Subcutaneous adipose tissue (tissue), 4 donors: ENCODE results near the gene MTMR10. TPM values are rescaled to one million over a fixed set of nuclear protein-coding genes. Genes with fewer than 3 reads are reported as not detected.

Experiments
- total RNA-seq, 4 donors: library from RNA; depleted of rRNA; stranded (reverse); fragments of >200 nt; gene quantifications; one replicate each; pipeline ENCODE4 v1.1.0, GENCODE V29; 2016
- TF ChIP-seq, protein P1 (sequence below): fragments of 450-650 bp; IDR thresholded peaks from one replicate; pipeline ENCODE4 v1.5.1; 2016; ENCODE audit warnings: low read depth, mild to moderate bottlenecking, control low read depth, antibody characterized with exemption, moderate library complexity

MTMR10 gene
- total RNA-seq, 4 donors from 2014 or later: 45.4 to 71.6 (median 54.6) TPM

DNA sequence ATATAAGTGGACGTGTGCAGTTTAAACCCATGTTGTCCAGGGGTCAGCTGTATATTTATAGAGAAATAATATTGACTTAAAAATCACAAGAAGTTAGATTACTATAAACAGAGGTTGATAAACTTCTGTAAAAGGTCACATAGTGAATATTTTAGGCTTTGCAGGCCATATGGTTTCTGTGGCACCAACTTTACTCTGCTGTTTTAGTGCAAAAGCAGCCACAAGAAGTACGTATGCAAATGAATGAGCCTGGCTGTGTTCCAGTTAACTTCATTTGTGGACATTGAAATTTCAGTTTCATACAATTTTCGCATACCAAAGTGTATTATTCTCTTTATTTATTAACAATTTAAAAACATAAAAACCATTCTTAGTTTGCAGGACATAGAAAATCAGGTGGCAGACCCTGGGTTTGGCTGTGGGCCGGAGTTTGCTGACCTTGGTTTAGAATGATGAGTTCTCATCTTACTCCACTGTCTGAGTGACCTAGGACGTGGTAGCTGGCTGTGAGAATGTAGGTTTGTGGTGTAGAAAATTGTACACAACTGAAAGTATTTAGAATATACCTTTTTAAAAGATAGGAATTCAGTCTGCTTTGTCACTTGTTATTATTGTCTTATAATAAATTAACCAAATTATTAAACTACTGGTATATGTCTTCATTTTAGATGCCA, 71.4 kb downstream of the MTMR10 start:
- TF ChIP-seq, protein P1, sequence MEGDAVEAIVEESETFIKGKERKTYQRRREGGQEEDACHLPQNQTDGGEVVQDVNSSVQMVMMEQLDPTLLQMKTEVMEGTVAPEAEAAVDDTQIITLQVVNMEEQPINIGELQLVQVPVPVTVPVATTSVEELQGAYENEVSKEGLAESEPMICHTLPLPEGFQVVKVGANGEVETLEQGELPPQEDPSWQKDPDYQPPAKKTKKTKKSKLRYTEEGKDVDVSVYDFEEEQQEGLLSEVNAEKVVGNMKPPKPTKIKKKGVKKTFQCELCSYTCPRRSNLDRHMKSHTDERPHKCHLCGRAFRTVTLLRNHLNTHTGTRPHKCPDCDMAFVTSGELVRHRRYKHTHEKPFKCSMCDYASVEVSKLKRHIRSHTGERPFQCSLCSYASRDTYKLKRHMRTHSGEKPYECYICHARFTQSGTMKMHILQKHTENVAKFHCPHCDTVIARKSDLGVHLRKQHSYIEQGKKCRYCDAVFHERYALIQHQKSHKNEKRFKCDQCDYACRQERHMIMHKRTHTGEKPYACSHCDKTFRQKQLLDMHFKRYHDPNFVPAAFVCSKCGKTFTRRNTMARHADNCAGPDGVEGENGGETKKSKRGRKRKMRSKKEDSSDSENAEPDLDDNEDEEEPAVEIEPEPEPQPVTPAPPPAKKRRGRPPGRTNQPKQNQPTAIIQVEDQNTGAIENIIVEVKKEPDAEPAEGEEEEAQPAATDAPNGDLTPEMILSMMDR: no peak

DNA sequence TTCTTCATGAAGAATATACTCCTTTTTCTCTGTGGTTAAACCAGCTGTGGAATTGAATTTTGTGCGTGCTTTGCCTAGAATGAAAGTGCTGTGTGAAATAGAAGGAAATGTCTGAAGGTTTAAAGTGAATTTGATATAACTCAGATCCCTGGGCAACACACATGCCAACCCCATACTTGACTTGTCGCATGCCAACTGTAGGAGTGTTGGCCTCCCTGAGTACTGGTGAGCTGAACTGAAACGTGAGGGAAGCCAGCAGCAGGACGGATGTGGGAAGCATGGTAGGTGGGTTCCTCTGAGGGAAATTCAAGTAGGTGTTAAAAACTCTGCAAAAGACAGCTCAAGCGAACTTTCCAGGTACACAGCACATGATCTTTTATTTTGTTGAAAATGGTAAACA, 73.1 kb downstream of the MTMR10 start:
- TF ChIP-seq, protein P1: no peak

DNA sequence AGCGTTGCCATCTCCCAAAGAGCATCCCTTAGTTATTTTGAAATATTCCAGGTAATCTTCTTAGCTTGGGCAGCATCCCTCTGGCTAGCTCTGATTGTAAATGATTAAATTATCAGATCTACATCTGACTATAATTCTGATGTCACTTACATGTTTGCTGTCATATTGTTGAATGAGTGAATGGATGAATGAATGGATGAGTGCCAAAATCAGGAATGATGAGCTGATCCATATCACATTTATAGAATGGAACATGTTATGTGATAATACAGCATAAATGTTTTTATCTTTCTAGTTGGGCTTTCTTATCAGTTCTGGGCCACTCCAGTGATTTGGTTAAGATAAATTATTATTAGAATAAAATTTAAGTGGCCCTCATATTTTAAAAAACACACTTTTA, 73.8 kb downstream of the MTMR10 start:
- TF ChIP-seq, protein P1: no peak

DNA sequence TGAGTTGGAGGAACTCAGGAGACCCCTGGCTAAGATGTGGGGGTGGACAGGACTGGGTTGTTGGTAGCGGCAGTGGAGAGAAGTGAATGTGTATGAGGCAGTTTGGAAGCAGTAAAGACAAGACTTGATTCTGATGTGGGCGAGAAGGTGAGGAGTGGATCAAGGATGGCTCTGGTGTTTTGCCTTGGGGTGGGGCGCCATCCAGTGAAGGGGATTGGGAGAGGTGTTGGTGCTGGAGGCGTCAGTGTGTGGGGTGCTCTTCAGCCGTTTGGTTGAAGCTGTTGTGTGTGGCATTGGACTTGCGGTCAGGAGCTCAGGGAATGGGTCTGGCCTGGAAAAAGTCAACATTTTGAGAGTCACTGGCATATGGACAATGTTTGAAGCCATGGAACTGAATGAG, 74.4 kb downstream of the MTMR10 start:
- TF ChIP-seq, protein P1: no peak

DNA sequence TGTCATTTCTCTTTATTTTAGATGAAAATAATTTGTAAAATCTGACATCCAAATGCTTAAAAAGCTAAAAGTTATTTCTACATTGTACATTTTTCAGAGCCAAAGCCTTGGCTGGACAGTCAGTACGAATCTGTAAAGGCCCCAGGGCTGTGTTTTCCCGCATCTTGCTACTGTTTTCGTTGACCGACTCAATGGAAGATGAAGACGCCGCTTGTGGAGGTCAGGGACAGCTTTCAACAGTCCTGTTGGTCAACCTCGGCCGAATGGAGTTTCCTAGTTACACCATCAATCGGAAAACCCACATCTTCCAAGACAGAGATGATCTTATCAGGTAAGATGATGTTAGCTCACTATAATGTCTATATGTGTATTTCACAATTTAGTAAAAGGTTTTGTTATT, 77.7 kb downstream of the MTMR10 start:
- TF ChIP-seq, protein P1: no peak

DNA sequence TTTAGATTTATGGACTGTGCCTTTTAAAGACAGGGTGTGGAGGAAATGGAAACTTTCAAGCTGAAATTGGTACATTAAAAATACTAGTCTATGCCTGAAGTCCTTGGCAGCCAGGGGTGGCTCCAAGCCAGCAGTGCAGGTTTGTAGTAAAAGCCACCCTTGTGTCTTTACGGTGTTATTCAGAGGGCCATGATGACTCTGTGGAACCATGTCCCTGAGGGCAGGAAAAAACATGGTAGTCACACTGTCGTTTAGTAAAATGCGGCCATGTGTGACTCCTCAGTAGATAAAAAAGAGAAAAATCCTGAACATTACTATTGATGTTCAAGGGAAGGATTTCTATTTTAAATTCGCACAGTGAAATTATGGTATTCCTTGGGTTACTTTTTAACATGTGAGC, 85.1 kb downstream of the MTMR10 start:
- TF ChIP-seq, protein P1: no peak

DNA sequence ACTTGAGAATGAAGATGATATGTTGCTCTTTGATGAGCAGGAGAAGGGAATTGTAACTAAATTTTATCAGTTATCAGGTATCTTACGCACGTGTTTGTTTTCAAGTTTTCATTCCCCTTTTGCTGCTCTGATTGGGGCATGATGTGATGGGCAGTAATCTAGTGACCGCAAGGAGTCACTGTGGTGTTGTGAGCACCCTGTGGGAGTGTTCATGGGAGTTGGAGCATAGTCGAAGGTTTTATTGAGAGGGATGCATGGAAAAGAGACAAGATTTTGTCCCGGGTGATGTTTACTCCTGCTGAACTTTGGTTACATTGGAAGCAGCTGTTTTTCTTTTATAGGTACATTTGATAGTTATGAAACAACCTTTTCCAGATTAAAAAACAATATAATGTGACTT, 85.6 kb downstream of the MTMR10 start:
- TF ChIP-seq, protein P1: no peak
